Measurements from ENCODE around the gene ANKRD34A. TPM values are rescaled to one million over a fixed set of nuclear protein-coding genes. Genes with fewer than 3 reads are reported as not detected.

Gene ANKRD34A
- total RNA-seq, 1 experiment from 2014 or later, result 0.22 TPM

DNA sequence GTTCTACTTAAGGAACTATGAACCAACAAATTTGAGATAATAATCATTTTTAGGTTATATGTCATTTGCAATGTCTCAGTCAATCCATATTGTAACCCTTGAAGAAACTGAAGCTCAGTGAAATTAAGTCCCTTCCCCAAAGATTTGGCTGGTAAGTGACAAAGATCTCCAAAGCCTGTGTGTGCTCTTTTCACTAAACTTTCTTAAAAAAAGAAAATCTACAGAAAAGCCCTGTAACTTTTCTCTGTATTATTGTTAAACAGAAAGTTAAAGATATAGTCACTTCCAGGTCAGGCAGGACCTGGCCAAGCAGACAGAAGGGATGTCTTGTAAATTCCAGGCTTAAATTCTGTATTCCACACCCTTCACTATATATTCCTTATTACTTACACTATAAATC, 8.0 kb downstream of the ANKRD34A start:
- DNase-seq (ENCODE audit: low spot score), result no peak
- H3K27me3 Mint-ChIP-seq (ENCODE audit: low read depth), result peaks cover 83% of the 10 kb centered on the region
- H3K36me3 Mint-ChIP-seq, result no peaks in the 10 kb centered on the region
- no peak for ATAC-seq
- CTCF ChIA-PET, result interaction anchor here (2.4 kb wide), 1 partner anchor 51 kb away, joined by 16 read pairs; no protein-coding TSS in a partner anchor
- POLR2A ChIA-PET, result no interaction called here
- no peak overlapping the region for H3K27ac Mint-ChIP-seq
- H3K4me3 Mint-ChIP-seq, result no peak overlapping the region
- no peaks in the 10 kb centered on the region for H3K9me3 Mint-ChIP-seq
- TF ChIP-seq, protein P1, sequence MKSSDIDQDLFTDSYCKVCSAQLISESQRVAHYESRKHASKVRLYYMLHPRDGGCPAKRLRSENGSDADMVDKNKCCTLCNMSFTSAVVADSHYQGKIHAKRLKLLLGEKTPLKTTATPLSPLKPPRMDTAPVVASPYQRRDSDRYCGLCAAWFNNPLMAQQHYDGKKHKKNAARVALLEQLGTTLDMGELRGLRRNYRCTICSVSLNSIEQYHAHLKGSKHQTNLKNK (CRISPR knock-in tag; IDR thresholded peaks at IDR 0.05), result no peak
- TF ChIP-seq NR3C1 (CRISPR knock-in tag; conservative IDR thresholded peaks at IDR 0.05; ENCODE audit: low read depth) (no peak), ZNF138 (CRISPR knock-in tag; conservative IDR thresholded peaks at IDR 0.05) (no peak), GTF2I (CRISPR knock-in tag; conservative IDR thresholded peaks at IDR 0.05) (no peak), TCF7 (CRISPR knock-in tag; IDR thresholded peaks at IDR 0.05; ENCODE audit: low read depth) (no peak), SMAD4 (CRISPR knock-in tag; IDR thresholded peaks at IDR 0.05) (no peak), HMGA2 (CRISPR knock-in tag; IDR thresholded peaks at IDR 0.05) (no peak), FOXJ3 (CRISPR knock-in tag; IDR thresholded peaks at IDR 0.05; ENCODE audit: borderline replicate concordance) (no peak), ESRRA (CRISPR knock-in tag; IDR thresholded peaks at IDR 0.05; ENCODE audit: borderline replicate concordance) (no peak), ZNF416 (CRISPR knock-in tag; IDR thresholded peaks at IDR 0.05) (no peak), TEAD1 (CRISPR knock-in tag; IDR thresholded peaks at IDR 0.05) (no peak)
- TF ChIP-seq, protein P2, sequence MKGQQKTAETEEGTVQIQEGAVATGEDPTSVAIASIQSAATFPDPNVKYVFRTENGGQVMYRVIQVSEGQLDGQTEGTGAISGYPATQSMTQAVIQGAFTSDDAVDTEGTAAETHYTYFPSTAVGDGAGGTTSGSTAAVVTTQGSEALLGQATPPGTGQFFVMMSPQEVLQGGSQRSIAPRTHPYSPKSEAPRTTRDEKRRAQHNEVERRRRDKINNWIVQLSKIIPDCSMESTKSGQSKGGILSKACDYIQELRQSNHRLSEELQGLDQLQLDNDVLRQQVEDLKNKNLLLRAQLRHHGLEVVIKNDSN (CRISPR knock-in tag; IDR thresholded peaks at IDR 0.05), result no peak
- TF ChIP-seq, protein P3, sequence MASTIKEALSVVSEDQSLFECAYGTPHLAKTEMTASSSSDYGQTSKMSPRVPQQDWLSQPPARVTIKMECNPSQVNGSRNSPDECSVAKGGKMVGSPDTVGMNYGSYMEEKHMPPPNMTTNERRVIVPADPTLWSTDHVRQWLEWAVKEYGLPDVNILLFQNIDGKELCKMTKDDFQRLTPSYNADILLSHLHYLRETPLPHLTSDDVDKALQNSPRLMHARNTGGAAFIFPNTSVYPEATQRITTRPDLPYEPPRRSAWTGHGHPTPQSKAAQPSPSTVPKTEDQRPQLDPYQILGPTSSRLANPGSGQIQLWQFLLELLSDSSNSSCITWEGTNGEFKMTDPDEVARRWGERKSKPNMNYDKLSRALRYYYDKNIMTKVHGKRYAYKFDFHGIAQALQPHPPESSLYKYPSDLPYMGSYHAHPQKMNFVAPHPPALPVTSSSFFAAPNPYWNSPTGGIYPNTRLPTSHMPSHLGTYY (CRISPR knock-in tag; IDR thresholded peaks at IDR 0.05), result no peak
- TF ChIP-seq, protein P4, sequence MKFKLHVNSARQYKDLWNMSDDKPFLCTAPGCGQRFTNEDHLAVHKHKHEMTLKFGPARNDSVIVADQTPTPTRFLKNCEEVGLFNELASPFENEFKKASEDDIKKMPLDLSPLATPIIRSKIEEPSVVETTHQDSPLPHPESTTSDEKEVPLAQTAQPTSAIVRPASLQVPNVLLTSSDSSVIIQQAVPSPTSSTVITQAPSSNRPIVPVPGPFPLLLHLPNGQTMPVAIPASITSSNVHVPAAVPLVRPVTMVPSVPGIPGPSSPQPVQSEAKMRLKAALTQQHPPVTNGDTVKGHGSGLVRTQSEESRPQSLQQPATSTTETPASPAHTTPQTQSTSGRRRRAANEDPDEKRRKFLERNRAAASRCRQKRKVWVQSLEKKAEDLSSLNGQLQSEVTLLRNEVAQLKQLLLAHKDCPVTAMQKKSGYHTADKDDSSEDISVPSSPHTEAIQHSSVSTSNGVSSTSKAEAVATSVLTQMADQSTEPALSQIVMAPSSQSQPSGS (CRISPR knock-in tag; IDR thresholded peaks at IDR 0.05; ENCODE audit: borderline replicate concordance, low read depth), result no peak
- TF ChIP-seq, protein P5, sequence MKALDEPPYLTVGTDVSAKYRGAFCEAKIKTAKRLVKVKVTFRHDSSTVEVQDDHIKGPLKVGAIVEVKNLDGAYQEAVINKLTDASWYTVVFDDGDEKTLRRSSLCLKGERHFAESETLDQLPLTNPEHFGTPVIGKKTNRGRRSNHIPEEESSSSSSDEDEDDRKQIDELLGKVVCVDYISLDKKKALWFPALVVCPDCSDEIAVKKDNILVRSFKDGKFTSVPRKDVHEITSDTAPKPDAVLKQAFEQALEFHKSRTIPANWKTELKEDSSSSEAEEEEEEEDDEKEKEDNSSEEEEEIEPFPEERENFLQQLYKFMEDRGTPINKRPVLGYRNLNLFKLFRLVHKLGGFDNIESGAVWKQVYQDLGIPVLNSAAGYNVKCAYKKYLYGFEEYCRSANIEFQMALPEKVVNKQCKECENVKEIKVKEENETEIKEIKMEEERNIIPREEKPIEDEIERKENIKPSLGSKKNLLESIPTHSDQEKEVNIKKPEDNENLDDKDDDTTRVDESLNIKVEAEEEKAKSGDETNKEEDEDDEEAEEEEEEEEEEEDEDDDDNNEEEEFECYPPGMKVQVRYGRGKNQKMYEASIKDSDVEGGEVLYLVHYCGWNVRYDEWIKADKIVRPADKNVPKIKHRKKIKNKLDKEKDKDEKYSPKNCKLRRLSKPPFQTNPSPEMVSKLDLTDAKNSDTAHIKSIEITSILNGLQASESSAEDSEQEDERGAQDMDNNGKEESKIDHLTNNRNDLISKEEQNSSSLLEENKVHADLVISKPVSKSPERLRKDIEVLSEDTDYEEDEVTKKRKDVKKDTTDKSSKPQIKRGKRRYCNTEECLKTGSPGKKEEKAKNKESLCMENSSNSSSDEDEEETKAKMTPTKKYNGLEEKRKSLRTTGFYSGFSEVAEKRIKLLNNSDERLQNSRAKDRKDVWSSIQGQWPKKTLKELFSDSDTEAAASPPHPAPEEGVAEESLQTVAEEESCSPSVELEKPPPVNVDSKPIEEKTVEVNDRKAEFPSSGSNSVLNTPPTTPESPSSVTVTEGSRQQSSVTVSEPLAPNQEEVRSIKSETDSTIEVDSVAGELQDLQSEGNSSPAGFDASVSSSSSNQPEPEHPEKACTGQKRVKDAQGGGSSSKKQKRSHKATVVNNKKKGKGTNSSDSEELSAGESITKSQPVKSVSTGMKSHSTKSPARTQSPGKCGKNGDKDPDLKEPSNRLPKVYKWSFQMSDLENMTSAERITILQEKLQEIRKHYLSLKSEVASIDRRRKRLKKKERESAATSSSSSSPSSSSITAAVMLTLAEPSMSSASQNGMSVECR (CRISPR knock-in tag; IDR thresholded peaks at IDR 0.05; ENCODE audit: borderline replicate concordance), result no peak
- TF ChIP-seq, protein P6, sequence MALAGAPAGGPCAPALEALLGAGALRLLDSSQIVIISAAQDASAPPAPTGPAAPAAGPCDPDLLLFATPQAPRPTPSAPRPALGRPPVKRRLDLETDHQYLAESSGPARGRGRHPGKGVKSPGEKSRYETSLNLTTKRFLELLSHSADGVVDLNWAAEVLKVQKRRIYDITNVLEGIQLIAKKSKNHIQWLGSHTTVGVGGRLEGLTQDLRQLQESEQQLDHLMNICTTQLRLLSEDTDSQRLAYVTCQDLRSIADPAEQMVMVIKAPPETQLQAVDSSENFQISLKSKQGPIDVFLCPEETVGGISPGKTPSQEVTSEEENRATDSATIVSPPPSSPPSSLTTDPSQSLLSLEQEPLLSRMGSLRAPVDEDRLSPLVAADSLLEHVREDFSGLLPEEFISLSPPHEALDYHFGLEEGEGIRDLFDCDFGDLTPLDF (CRISPR knock-in tag; IDR thresholded peaks at IDR 0.05), result no peak
- H3K4me1 Mint-ChIP-seq, result peaks cover 22% of the 10 kb centered on the region

DNA sequence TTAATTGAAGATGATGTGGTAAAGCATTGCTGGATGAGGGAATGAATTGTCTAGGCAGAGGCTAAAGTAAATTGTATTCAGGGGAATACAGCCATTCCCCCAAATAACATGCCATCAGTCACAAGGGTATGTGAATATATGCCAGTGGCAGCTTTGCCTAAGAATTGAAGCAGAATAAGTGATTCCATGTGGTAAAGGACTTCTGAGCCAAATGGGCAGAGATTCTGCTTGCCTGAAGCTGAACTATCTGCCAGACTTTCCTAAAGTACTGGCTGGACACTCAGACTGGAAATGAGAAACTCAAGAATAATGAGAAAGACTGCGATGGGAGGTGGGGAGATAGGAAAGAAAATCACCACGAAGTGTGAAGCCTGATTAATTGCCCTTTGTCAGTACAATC, 8.9 kb downstream of the ANKRD34A start:
- POLR2A ChIA-PET, result interaction anchor here (1.4 kb wide), 1 partner anchor 9 kb away, joined by 3 read pairs; the partner anchor contains the start of genes ANKRD34A and POLR3GL
- no peak for TF ChIP-seq OVOL2 (CRISPR knock-in tag; IDR thresholded peaks at IDR 0.05; ENCODE audit: borderline replicate concordance)
- TF ChIP-seq, protein P7, sequence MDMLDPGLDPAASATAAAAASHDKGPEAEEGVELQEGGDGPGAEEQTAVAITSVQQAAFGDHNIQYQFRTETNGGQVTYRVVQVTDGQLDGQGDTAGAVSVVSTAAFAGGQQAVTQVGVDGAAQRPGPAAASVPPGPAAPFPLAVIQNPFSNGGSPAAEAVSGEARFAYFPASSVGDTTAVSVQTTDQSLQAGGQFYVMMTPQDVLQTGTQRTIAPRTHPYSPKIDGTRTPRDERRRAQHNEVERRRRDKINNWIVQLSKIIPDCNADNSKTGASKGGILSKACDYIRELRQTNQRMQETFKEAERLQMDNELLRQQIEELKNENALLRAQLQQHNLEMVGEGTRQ (CRISPR knock-in tag; IDR thresholded peaks at IDR 0.05), result no peak
- no peak for TF ChIP-seq CREB1 (CRISPR knock-in tag; IDR thresholded peaks at IDR 0.05)
- no peak for TF ChIP-seq MXD4 (CRISPR knock-in tag; IDR thresholded peaks at IDR 0.05; ENCODE audit: borderline replicate concordance)
- Mint-ChIP-seq H3K27me3 (ENCODE audit: low read depth) (peaks cover 74% of the 10 kb centered on the region), H3K27ac (no peak overlapping the region), H3K4me1 (peaks cover 24% of the 10 kb centered on the region), H3K4me3 (no peak overlapping the region), H3K36me3 (no peaks in the 10 kb centered on the region), H3K9me3 (no peaks in the 10 kb centered on the region)
- CTCF ChIA-PET, result no interaction called here
- ATAC-seq (no peak), DNase-seq (ENCODE audit: low spot score) (no peak)
